Measurements from ENCODE around the gene PGAM5.

PGAM5 gene

GRCh38 chr12:132719141-132719953, 8.7 kb downstream of the PGAM5 start:
- DNase-seq, result no peak

DNA sequence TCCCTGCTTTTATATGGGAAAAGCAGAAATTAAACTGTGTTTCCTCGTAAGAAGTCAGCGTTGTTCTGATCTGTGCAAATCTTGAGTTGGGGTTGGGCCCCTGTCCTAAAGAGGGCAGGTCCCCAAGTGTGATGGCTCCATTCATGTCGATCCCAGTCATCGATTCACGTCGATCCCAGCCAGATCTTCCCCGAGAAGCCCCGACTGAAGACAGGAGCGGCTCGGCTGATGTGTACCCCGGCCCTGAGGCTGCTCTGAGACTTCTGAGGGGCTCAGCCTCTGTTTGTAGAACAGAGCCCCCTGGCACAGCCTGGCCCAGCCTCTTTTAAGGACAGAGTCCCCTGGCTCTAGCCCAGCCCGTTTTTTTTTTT, 9.3 kb downstream of the PGAM5 start:
- DNase-seq, result no peak

DNA sequence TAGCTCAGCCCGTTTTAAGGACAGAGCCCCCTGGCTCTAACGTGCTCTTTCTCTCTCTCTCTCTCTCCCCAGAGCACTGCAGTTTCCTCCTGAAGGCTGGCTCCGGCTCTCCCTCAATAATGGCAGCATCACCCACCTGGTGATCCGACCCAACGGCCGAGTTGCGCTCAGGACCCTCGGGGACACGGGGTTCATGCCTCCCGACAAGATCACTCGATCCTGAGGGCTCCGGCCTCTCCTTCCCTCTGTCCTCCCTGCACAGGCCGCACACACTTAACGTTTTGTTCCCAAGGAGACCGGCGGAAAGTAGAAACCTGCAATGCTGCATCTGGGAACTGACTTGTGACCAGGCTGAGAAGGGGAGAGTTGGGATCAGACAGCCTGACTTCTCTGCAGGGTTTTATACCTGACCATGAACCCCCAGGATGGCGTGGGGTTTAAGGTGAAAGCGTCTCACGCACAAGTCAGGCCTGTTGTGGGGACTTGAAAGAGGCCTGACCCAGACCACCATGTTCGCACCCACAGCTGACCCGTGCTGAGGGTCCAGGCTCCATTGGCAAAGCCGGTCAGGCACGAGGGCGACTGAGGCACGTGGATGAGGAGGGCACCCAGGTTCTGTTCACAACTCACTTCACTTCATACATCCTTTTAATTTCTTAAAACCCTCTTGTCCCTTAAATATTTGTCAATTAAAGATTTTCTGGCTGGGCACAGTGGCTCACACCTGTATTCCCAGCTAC, 10.1 kb downstream of the PGAM5 start:
- no peak for DNase-seq

GRCh38 chr12:132723015-132723763, 12.5 kb downstream of the PGAM5 start:
- no peak for DNase-seq

DNA sequence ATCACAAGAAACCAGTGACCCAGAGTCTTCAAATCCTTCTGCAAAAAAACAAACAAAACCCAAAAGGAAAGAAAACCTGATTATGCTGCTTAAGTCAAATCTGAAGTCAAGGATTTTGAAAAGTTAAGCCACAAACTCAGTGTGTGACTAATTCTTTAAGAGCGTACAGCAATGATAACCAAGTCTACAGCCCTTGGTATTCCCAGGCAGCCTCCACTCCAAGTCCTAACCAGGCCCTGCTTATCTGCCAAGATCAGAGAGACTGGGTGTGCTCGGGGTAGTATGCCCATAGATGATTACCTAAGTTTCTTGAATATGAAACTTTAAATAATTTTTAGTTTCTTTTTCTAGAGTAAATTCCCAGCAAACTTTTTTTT, 13.1 kb downstream of the PGAM5 start:
- DNase-seq, result no peak

GRCh38 chr12:132724506-132725241, 14.0 kb downstream of the PGAM5 start:
- DNase-seq, result peak in 2 of 58 donors; percentile 8 to 15

- peak in 1 of 58 donors; percentile 32 for DNase-seq
These were observed 15.7 kb downstream of the PGAM5 start for GRCh38 chr12:132726386-132726785.

- no peak for DNase-seq
These were observed 16.6 kb downstream of the PGAM5 start for GRCh38 chr12:132727091-132727794.

DNA sequence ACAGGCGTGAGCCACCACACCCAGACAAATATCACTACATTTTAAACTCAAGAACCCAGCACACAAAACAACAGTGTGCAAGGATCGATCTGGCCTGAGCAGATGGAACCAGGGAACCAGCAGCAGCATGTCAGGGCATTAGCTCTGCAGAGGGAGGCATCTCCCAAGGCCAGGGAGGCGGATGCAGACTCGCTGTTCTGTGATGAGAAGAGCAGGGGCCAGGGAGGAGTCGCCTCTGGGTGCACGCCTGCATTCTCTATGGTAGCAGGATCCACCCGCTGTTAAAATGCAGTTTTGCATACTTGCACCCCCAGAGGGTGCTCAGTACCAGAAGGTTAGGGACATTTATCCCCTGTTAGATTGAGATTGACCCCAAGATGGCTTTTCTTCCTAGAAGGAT, 17.9 kb downstream of the PGAM5 start:
- DNase-seq, result no peak

DNA sequence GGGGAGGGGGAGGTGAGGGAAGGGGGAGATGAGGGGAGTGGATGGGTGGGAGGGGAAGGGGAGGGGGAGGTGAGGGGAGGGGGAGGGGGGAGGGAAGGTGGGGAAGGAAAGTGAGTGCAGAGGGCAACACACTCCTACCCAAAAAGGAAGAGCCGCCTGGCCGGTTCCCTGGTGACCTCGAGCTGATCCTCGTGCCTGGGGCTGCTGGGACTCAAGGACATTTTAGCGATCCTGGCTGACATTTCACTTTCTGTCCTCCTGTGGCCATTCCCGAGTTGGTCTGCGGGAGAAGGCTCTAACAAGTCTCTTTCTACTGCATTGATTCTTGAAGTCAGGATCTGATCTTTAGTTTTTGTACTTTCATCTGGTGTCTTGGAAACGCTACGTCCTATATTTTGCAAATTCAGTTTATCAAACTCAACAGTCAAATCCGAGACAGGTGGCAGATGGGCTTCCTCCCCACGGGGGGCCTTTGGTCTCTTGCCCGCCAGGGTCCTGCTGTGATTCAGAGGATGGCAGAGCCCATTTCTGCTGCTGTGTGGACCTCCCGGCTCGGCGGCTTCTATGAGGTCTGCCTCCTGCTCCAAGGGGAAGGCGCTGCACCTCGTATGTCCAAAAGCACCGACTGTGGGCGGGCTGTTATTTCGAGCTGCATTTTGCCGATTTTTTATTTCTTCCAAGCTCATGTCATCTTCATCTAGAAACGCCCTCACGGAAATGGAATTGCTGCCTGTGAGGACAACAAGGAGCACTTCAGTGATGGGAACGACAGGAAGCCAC, 19.1 kb downstream of the PGAM5 start:
- peak in 21 of 58 donors; percentile 4 to 61 (median 26) for DNase-seq

- no peak for DNase-seq
These were observed 19.7 kb downstream of the PGAM5 start for GRCh38 chr12:132730353-132730752.

GRCh38 chr12:132731574-132731973, 20.9 kb downstream of the PGAM5 start:
- no peak for DNase-seq

DNA sequence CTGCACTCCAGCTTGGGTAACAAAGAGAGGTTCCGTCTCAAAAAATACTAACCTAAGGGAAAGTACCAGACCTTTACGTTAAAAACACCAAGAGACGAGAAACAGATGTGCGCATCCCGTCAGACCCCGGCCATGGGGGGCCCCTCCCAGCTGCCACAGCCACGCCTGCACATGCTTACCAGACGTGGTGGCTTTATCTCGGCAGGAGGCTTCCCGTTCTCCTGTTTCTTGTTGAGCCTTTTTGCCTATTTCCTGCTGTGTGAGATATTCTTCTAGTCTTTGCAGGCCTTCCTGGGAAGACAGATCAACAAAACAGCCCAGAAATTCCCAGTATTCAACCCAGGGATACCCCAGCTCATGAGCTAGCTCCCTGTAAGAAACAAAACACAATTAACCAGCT, 23.6 kb downstream of the PGAM5 start:
- DNase-seq, result no peak

DNA sequence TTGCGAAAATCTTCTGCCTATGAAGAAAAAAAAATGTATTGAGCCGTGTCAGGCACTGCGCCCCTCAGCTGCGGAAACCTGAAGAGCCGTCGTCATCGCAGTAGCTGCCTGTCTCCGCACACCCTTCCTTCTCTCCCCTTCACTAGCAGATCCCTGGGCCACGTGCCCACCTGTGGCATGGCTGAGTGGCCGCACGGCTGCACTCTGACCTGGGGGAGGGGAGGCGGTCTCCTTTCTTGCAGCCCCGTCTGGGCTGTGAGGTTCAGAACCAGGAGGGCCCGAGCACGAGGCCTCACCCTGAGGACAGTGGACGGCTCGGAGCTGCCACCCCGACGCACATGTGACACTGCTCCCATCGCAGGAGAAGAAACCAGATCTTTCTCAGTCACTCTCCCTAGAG, 24.9 kb downstream of the PGAM5 start:
- no peak for DNase-seq

DNA sequence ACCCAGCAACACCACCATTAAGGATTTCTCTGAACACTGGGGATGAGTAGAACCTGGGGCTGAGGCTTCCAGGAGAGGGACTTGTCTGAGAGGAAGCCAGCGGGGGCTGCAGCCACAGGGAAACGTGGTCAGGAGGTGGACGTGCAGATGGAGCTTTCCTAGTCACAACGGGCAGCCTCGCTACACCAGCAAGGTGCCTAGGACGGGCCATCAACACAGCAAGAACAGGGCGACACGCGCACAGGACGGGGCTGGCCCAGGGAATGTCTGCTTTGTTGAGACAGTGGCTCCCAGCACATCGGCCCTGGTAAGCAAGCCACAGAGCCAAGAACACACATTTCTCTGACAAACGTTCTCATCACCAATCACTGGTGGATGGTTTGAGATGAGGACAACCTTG, 25.7 kb downstream of the PGAM5 start:
- DNase-seq, result no peak

GRCh38 chr12:132736913-132737312, 26.3 kb downstream of the PGAM5 start:
- no peak for DNase-seq

- DNase-seq, result no peak
These were observed 29.1 kb downstream of the PGAM5 start for GRCh38 chr12:132739600-132740312.

- no peak for DNase-seq
These were observed 29.6 kb downstream of the PGAM5 start for GRCh38 chr12:132740313-132740646.

GRCh38 chr12:132740652-132741051, 30.0 kb downstream of the PGAM5 start:
- DNase-seq, result no peak

Data from anterior cingulate cortex (tissue), 58 donors.